Activated T-helper 1 cell treated with Interleukin-2 at 50 U/mL for 16 hours (primary cell): ENCODE measurements around the gene ARHGAP22.

ENCODE experiments used
- DNase-seq: peaks from one replicate; pipeline ENCODE4 v3.0.0-alpha.2; 2020; ENCODE audit warnings: low read depth

Gene ARHGAP22

DNA sequence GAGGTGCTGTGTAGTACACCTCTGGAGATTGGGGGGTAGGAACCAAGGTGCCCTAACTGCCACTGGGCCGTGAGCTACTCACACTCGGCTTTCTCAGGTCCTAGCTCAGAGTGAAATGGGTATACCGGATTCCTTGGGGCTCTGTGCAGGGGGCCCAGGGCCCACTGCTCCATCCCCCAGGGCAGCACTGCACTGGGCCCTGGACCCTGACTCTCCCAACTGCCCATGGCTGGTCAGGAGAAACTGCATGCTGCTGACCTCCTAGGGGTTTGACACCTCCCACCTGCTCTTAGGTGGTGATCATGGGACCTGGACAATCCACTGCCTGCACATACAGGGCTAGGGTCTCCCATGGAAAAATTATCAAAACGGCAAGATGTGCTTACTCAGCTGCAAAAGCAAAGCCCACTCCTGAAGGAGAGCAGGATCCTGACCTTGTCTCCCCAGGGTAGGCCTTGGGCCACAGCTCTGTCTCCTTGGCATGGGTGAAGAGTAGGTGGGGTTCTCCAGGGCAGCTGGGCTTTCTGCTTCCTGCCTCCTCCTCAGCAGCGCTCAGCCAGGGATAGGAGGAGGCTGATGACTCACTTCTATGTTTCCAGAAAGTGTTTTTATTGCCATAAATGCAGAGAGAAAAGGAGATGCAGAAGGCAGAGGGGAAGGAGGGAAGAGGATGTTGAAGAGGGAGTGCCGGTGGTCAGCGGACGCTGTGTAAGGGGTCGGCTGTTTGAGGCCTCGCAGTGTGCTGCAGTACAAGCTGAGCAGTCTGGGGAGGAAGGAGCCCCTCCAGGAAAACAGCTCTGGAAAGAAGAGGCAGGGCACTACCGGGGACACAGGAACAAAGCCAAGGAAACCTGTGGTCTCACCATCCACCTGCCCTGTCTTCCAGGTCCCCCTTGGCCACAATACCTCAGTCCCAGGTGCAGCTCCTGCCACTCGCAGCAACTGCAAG lies 107.8 kb downstream of the ARHGAP22 start:
- DNase-seq, result no peak

GRCh38 chr10:48496105-48496830 lies 108.6 kb downstream of the ARHGAP22 start:
- no peak for DNase-seq

- DNase-seq, result no peak
These were observed 109.4 kb downstream of the ARHGAP22 start for GRCh38 chr10:48495282-48496045.

DNA sequence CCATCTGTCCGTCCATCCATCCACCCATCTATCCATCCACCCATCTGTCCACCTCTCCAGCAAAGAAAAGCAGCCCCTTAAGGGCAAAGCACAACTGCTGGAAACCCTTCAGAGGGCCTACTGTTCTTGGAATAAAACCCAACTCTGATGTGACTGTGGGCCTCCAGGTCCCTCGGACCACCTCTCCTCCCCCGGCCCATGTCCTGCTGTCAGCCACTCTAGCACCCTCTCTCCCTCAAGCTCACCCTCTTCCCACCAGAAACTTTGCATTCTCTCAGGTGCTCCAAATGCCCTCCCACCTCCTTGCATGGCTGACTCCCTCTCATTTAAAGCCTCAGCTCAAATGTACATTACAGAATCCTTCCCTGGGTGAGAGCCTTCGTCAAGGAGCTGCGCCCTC lies 110.3 kb downstream of the ARHGAP22 start:
- DNase-seq, result no peak

GRCh38 chr10:48494073-48494472 lies 110.8 kb downstream of the ARHGAP22 start:
- no peak for DNase-seq

- no peak for DNase-seq
These were observed 111.6 kb downstream of the ARHGAP22 start for GRCh38 chr10:48493083-48493871.

GRCh38 chr10:48492201-48492600 lies 112.7 kb downstream of the ARHGAP22 start:
- DNase-seq, result no peak

DNA sequence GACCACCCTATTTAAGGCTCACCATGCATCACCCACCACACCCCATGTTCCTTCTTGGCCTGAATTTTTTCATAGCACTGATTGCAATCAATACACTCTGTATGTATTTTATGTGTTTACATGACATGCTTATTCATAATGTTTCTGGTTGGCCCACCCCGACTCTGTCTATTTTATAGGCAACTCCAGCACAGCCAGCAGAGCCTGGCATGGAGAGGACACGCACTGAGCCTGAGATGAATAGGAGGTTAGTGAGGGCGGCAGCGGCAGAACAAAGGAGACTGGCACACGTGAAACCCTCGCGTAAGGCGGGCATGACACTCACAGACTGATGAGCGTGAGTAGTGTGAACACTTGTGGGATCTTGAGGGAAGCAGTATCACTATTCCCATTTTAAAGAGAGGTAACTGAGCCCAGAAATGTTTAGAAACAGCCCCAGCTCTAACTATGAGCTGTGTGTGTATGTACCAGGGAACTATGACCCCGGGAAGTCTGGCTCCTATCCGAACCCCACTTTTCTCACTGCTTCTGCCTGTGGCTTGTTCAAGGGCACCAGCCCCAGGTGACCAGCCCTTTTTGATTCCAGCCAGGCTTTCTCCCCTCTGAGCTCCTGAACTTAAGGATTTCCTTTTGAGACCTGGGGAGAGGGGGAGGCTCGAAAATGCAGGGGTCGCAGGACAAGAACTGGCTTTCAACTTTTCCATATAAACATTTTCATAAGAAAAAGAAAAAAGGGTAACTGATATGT lies 113.3 kb downstream of the ARHGAP22 start:
- DNase-seq, result no peak

DNA sequence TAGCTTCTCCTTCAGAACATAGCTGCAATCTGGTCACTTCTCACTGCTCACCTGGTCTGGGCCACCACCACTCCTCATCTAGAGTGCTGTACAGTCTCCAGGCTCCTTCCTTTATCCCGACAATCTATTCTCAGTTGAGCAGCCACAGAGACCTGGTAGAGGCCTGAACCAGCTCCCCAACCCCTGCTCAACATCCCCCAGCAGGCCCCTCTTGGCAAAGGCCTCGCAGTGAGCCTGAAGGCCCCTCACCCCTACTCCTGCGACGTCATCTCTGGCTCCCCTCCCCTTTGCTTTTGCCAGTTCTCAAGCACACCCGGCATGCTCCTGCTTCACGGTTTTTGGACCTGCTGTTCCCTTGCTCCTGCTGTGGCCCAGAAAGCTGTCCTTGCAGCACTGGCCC lies 113.9 kb downstream of the ARHGAP22 start:
- no peak for DNase-seq

DNA sequence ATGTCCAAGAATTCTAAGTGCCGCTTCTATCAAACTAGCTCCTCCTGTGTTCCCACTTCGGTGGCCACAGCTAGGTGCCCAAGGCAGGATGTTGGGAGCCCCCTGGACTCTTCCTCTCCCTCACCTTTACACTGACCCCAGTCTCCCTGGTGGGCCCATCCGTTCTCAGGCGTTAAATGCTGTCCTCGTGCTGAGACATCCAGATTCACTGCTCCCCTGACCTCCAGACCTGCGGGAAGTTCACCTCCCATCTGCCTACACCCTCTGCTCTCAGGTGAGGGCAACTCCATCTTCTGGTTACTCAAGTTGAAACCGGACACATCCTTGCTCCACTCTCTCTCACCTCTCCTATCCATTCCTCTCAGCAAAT lies 114.3 kb downstream of the ARHGAP22 start:
- DNase-seq, result no peak

- no peak for DNase-seq
These were observed 115.8 kb downstream of the ARHGAP22 start for GRCh38 chr10:48489099-48489498.

GRCh38 chr10:48487244-48487643 lies 117.6 kb downstream of the ARHGAP22 start:
- no peak for DNase-seq

DNA sequence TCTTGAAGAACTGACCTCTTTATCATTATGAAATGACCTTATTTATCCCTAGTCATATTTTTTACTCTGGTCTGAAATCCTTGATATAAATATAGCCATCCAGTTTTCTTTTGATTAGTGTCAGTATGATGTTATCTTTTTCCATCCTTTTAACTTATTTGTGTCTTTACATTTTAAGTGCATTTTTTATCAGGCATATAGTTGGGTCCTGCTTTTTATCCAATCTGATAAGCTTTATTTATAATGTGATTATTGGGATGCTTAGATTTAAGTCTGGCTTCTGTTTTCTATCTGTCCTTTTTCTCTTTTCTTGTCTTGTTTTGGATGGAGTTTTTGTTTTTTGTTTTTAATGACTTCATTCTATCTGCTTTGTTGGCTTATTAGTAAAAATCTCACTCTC lies 119.2 kb downstream of the ARHGAP22 start:
- DNase-seq, result no peak

GRCh38 chr10:48484911-48485310 lies 120.0 kb downstream of the ARHGAP22 start:
- DNase-seq, result no peak

GRCh38 chr10:48482207-48482606 lies 122.7 kb downstream of the ARHGAP22 start:
- DNase-seq, result no peak

DNA sequence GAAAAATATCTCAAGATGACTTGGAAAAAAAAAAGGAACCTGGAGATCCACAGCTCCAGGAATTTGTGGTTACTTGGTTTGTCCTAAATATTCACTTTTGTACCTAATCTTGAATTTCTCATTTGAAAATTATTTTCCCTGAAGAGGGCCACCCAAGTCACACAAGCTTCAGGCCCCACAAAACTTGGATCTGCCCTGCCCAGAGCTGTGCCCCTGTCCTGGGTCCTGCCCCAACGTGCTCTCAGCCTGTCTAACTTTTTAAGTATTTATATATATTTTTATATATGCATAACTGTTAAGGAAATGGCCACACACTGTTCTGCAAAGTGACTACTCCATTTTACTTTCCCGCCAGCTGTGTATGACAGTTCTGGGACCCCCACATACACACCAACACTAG lies 123.5 kb downstream of the ARHGAP22 start:
- DNase-seq, result no peak

DNA sequence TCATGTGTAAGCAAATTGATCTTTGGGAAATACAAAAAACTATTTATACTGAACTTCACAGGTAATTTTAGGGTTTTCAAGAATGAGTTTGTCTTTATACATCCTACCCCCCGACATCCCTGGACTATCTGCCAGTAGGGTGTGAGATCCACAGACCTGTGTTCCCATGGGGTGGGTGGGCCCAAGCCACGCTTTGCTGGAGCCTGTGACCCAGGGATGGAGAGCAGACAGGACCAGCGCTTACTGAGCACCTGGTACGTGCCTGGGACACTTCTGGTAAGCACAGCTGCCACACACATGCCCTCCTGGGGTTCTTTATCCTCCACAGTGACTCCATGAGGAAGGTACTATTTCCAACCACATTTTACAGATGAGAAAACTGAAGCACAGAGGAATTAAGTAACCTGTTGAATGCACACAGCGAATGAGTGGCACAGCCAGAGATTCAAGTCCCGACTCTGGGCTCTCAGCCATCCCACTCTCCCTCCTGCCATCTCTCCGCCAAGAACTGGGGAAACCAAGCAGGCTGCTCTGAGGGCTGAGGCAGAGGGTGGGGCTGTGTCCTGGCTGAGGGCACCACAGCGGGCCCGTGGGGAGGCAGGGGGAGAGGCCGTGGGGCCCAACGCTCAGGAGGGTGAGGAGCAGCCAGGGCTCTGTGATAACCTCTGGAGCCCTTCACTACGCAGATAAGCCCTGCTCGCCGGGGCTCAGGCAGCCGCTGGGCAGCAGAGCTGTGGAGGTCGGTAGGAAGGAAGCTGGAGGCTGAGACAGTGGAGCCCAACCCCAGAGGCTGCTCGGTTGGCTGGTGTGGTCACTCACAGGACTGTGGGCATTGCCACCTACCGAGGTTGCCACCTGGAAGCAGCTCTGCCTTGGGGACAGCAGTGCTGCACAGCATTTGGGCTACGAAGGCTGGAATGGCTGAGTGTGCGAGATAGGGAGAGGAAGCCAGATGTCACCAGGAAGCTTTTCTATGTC lies 124.2 kb downstream of the ARHGAP22 start:
- no peak for DNase-seq

GRCh38 chr10:48478980-48479811 lies 125.7 kb downstream of the ARHGAP22 start:
- no peak for DNase-seq

GRCh38 chr10:48478469-48478868 lies 126.4 kb downstream of the ARHGAP22 start:
- no peak for DNase-seq
